Measurements from ENCODE around the gene MTMR11.

MTMR11 gene

GRCh38 chr1:149933208-149933607 lies 3.5 kb downstream of the MTMR11 start:
- DNase-seq, result no peak

- no peak for DNase-seq
These were observed 4.2 kb downstream of the MTMR11 start for GRCh38 chr1:149932474-149932873.

GRCh38 chr1:149931212-149931790 lies 5.4 kb downstream of the MTMR11 start:
- DNase-seq, result no peak

- DNase-seq, result no peak
These were observed 6.8 kb downstream of the MTMR11 start for GRCh38 chr1:149929856-149930255.

- DNase-seq, result no peak
These were observed 8.3 kb downstream of the MTMR11 start for GRCh38 chr1:149928401-149928724.

GRCh38 chr1:149927563-149928400 lies 8.9 kb downstream of the MTMR11 start, which contains the start of gene SF3B4:
SF3B4 (minus strand) TSS chr1:149927803; CDS start chr1:149927759, 44 bp downstream.
- peak; percentile 87 to 94 for DNase-seq

- DNase-seq, result no peak
These were observed 9.6 kb downstream of the MTMR11 start for GRCh38 chr1:149927056-149927562.

- DNase-seq, result no peak
These were observed 10.4 kb downstream of the MTMR11 start for GRCh38 chr1:149926296-149926695.

GRCh38 chr1:149925751-149926150 lies 10.9 kb downstream of the MTMR11 start:
- no peak for DNase-seq

GRCh38 chr1:149925345-149925744 lies 11.3 kb downstream of the MTMR11 start:
- DNase-seq, result no peak

- DNase-seq, result no peak
These were observed 13.1 kb downstream of the MTMR11 start for GRCh38 chr1:149923626-149924025.

GRCh38 chr1:149917571-149918144 lies 19.0 kb downstream of the MTMR11 start, which contains the start of gene SV2A:
SV2A (minus strand) TSS chr1:149917844; CDS start chr1:149913840, 4,004 bp downstream.
- DNase-seq, result peak; percentile 24 to 64

- no peak for DNase-seq
These were observed 19.8 kb downstream of the MTMR11 start for GRCh38 chr1:149916898-149917252.

GRCh38 chr1:149916193-149916897 lies 20.3 kb downstream of the MTMR11 start:
- DNase-seq, result no peak

- no peak for DNase-seq
These were observed 21.1 kb downstream of the MTMR11 start for GRCh38 chr1:149915429-149916192.

GRCh38 chr1:149914545-149914944 lies 22.1 kb downstream of the MTMR11 start:
- DNase-seq, result no peak

GRCh38 chr1:149906570-149907075 lies 30.1 kb downstream of the MTMR11 start:
- no peak for DNase-seq

GRCh38 chr1:149903836-149904491 lies 32.7 kb downstream of the MTMR11 start:
- DNase-seq, result no peak

GRCh38 chr1:149899460-149900284 lies 37.0 kb downstream of the MTMR11 start, which contains the start of gene BOLA1:
BOLA1 (plus strand) TSS chr1:149899568; CDS start chr1:149900060, 492 bp downstream.
- peak; percentile 87 to 95 for DNase-seq

GRCh38 chr1:149896575-149896974 lies 40.1 kb downstream of the MTMR11 start:
- DNase-seq, result no peak

- peak; percentile 27 to 43 for DNase-seq
These were observed 47.7 kb downstream of the MTMR11 start for GRCh38 chr1:149888999-149889289.

All from NCI-H446 (cell line).